Immature natural killer cell (primary cell): ENCODE results near the gene RASSF10. TPM values are rescaled to one million over a fixed set of nuclear protein-coding genes. Genes with fewer than 3 reads are reported as not detected.
A peak's percentile ranks its signal among the peaks of the same experiment; 100 is the strongest.

Source experiments
- DNase-seq, 3 donors: peaks; one replicate each; pipeline ENCODE4 v3.0.0; 2022; ENCODE audit warnings: mixed read lengths in 1 of 3
- H3K27ac Mint-ChIP-seq, 6 donors: one replicate each; pipeline ENCODE4 v1.8.0; 2020; ENCODE audit warnings: mixed read lengths in 6 of 6, mild to moderate bottlenecking in 5 of 6, inconsistent platforms in 4 of 6, moderate library complexity in 3 of 6
- H3K27me3 Mint-ChIP-seq, 3 donors: one replicate each; pipeline ENCODE4 v1.8.0; 2020 to 2021; ENCODE audit warnings: low read depth in 3 of 3, mild to moderate bottlenecking in 3 of 3, mixed read lengths in 3 of 3, moderate library complexity in 3 of 3, inconsistent platforms in 1 of 3
- H3K36me3 Mint-ChIP-seq, 3 donors: one replicate each; pipeline ENCODE4 v1.8.0; 2020; ENCODE audit warnings: mixed read lengths in 3 of 3, inconsistent platforms in 2 of 3, mild to moderate bottlenecking in 2 of 3
- H3K4me1 Mint-ChIP-seq, 2 donors: one replicate each; pipeline ENCODE4 v1.8.0; 2020; ENCODE audit warnings: inconsistent platforms in 2 of 2, mild to moderate bottlenecking in 2 of 2, mixed read lengths in 2 of 2, moderate library complexity in 1 of 2
- H3K4me3 Mint-ChIP-seq, 5 donors: one replicate each; pipeline ENCODE4 v1.8.0; 2020; ENCODE audit warnings: mild to moderate bottlenecking in 5 of 5, mixed read lengths in 5 of 5, inconsistent platforms in 3 of 5, moderate library complexity in 3 of 5
- H3K9me3 Mint-ChIP-seq, 6 donors: one replicate each; pipeline ENCODE4 v1.8.0; 2020; ENCODE audit warnings: mild to moderate bottlenecking in 6 of 6, mixed read lengths in 6 of 6, inconsistent platforms in 4 of 6, moderate library complexity in 3 of 6
- polyA plus RNA-seq, 3 donors: library from polyadenylated mRNA; unstranded; fragments of 300-500 nt; fragmentation: Illumina TruSeq; gene quantifications; one replicate each; pipeline ENCODE4 v1.2.3, GENCODE V29; 2021

Gene RASSF10
- polyA plus RNA-seq, 3 donors from 2014 or later = not detected

- no peak overlapping the region for H3K4me3 Mint-ChIP-seq
- H3K9me3 Mint-ChIP-seq = peaks cover 0 to 5% (median 0%) of the 10 kb centered on the region in 6 donors
- no peaks in the 10 kb centered on the region for H3K4me1 Mint-ChIP-seq
- DNase-seq = no peak
- H3K27ac Mint-ChIP-seq = no peak overlapping the region
- H3K27me3 Mint-ChIP-seq = peaks cover 1 to 20% (median 8%) of the 10 kb centered on the region in 3 donors
- H3K36me3 Mint-ChIP-seq = peaks cover 0 to 4% (median 0%) of the 10 kb centered on the region in 3 donors
Measured at GRCh38 chr11:13000116-13000515, 9.0 kb upstream of the RASSF10 start.

DNA sequence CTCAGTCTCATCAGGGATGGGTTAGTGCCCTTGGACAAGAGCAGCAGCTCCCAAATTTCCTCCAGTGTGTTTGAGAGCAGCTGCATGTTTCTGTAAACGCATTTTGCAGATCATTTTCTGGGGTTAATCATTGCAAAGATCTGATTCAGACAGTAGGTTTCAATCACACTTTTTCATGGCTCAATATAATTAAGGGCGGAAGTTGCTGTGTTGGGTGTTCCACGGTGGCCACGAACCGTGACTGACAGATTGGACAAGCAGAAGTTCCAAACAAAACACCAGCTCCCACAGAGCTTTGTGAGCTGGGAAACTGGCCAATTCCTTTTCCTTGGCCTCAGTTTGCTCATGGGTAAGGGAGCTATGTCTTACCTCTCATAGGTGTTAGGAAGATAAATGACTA lies 8.4 kb upstream of the RASSF10 start:
- Mint-ChIP-seq H3K4me3 (no peak overlapping the region), H3K36me3 (peaks cover 0 to 3% (median 0%) of the 10 kb centered on the region in 3 donors), H3K9me3 (peaks cover 0 to 5% (median 0%) of the 10 kb centered on the region in 6 donors), H3K27me3 (peaks cover 1 to 20% (median 9%) of the 10 kb centered on the region in 3 donors), H3K4me1 (no peaks in the 10 kb centered on the region), H3K27ac (no peak overlapping the region)
- DNase-seq = no peak

GRCh38 chr11:13003736-13004493 lies 5.2 kb upstream of the RASSF10 start:
- no peak for DNase-seq
- no peaks in the 10 kb centered on the region for H3K36me3 Mint-ChIP-seq
- no peak overlapping the region for H3K4me3 Mint-ChIP-seq
- H3K27ac Mint-ChIP-seq = no peak overlapping the region
- no peaks in the 10 kb centered on the region for H3K4me1 Mint-ChIP-seq
- H3K9me3 Mint-ChIP-seq = no peaks in the 10 kb centered on the region
- H3K27me3 Mint-ChIP-seq = peaks cover 3 to 23% (median 13%) of the 10 kb centered on the region in 3 donors

DNA sequence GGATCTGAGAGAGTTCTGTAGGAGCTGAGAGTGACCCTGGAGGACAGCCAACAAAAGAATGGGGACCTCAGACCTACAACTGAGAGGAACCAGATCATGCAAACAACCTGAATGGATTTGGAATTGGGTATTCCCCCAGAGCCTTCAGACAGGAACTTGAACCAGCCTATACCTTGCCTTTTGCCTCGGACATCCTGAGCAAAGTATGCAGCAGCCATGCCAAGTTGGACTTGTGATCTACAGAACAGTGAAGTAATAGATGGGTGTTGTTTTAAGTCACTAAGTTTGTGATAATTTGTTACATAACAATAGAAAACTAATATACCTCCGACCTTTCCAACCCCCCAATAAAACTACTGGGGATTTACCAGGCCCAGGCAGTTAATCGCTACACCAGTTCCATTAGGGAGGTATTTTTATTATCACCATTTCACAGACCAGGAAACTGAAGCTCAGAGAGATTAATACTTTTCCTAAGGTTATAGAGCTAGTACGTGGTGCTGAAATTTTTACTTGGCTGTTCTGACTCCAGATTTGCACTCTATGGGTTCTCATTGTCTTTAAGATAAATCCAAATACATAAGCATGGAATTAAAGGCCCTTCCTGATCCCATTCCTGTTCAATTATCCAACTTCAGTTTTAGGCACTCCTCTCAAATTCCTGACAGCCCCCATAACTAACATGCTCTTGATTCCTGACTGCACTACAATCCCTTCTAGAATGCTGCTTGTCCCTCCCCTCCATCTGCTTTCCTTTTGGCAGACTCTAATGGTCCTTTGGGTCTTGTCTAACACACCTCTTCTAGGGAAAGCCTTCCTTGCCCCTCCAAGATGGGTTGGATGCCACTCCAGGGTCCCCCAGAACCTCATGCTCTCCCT lies 1.7 kb upstream of the RASSF10 start:
- Mint-ChIP-seq H3K27me3 (peaks cover 12 to 26% (median 15%) of the 10 kb centered on the region in 3 donors), H3K4me3 (no peak overlapping the region), H3K9me3 (no peaks in the 10 kb centered on the region), H3K36me3 (no peaks in the 10 kb centered on the region), H3K27ac (no peak overlapping the region), H3K4me1 (no peaks in the 10 kb centered on the region)
- no peak for DNase-seq

DNA sequence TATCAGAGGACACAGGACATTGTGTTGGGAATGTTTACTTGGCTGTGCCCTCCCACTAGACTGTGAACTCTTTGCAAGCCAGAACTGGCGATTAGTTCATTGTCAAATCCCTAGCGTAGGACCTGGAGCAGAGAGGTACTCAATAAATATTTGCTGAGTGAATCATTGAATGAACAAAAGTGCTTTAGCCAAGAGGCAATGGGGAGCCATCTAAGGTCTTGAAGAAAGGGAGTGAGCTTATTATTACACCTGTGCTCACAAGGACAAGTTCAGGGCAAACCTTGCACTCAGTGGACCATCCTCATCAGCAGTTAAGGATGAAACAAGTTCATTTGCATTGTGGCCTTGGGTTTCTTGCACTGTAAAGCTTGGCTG lies 1.1 kb upstream of the RASSF10 start:
- no peak overlapping the region for H3K4me3 Mint-ChIP-seq
- H3K27me3 Mint-ChIP-seq = peaks cover 12 to 23% (median 21%) of the 10 kb centered on the region in 3 donors
- H3K27ac Mint-ChIP-seq = no peak overlapping the region
- no peaks in the 10 kb centered on the region for H3K9me3 Mint-ChIP-seq
- H3K4me1 Mint-ChIP-seq = no peaks in the 10 kb centered on the region
- no peak for DNase-seq
- no peaks in the 10 kb centered on the region for H3K36me3 Mint-ChIP-seq

DNA sequence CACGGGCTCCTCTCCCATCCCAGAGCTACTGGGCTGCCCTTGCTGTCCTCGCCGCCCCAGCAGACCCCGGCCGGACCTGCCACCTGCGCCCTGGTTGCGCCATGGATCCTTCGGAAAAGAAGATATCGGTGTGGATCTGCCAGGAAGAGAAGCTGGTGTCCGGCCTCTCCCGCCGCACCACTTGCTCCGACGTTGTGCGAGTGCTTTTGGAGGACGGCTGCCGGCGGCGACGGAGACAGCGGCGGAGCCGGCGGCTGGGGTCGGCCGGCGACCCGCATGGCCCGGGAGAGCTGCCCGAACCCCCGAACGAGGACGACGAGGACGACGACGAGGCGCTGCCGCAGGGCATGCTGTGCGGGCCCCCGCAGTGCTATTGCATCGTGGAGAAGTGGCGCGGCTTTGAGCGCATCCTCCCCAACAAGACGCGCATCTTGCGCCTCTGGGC lies 382 bp downstream of the RASSF10 start:
- Mint-ChIP-seq H3K27me3 (peaks cover 12 to 20% (median 18%) of the 10 kb centered on the region in 3 donors), H3K4me3 (no peak overlapping the region), H3K36me3 (no peaks in the 10 kb centered on the region), H3K9me3 (no peaks in the 10 kb centered on the region), H3K4me1 (no peaks in the 10 kb centered on the region), H3K27ac (no peak overlapping the region)
- DNase-seq = no peak

DNA sequence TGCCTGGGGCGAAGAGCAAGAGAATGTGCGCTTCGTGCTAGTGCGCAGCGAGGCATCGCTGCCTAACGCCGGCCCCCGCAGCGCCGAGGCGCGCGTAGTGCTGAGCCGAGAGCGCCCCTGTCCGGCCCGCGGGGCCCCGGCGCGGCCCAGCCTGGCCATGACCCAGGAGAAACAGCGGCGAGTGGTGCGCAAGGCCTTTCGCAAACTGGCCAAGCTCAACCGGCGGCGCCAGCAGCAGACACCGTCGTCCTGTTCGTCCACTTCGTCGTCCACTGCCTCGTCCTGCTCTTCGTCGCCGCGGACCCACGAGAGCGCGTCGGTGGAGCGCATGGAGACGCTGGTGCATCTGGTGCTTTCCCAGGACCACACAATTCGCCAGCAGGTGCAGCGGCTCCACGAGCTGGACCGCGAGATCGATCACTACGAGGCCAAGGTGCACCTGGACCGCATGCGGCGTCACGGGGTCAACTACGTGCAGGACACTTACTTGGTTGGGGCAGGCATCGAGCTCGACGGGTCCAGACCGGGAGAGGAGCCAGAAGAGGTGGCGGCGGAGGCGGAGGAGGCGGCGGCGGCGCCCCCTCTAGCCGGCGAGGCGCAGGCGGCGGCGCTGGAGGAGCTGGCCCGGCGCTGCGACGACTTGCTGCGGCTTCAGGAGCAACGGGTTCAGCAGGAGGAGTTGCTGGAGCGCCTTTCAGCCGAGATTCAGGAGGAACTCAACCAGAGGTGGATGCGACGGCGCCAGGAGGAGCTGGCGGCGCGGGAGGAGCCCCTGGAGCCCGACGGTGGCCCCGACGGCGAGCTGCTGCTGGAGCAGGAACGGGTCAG lies 1.0 kb downstream of the RASSF10 start:
- Mint-ChIP-seq H3K27me3 (peaks cover 13 to 21% (median 18%) of the 10 kb centered on the region in 3 donors), H3K4me1 (no peaks in the 10 kb centered on the region), H3K4me3 (no peak overlapping the region), H3K36me3 (no peaks in the 10 kb centered on the region), H3K27ac (no peak overlapping the region), H3K9me3 (no peaks in the 10 kb centered on the region)
- no peak for DNase-seq

- Mint-ChIP-seq H3K9me3 (no peaks in the 10 kb centered on the region), H3K27ac (no peak overlapping the region), H3K4me1 (no peaks in the 10 kb centered on the region), H3K4me3 (peak overlapping the region in 1 of 5 donors; percentile 24), H3K27me3 (peaks cover 15 to 22% (median 17%) of the 10 kb centered on the region in 3 donors), H3K36me3 (no peaks in the 10 kb centered on the region)
- DNase-seq = no peak
Measured at GRCh38 chr11:13010749-13011465, 1.8 kb downstream of the RASSF10 start.

DNA sequence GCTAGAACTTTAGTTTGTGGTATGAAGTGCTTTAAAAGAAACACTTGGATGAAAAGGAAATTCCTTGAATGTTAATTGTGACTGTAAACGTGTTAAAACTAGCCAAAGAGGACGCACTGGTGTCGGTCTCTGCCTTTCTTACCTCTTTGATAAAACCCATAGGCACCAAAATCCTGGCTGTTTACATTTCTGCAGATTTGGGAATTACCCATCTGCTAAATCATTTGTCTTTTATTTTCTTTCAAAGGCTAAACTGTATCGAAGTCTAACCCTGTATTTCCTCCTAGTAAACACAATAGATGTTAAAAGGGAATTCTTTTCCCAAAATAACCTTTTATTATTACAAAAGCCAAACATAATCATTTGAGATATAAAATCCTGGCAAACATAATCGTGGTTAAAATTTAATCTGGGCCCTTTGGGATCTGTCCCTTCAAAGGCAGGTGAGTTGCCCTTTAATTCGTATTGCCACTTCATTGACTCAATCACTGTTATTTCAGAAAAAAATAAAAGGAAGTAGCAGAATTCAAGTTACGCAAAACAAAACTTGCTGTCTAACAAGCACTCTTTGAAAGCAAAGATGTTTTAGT lies 2.4 kb downstream of the RASSF10 start:
- Mint-ChIP-seq H3K36me3 (no peaks in the 10 kb centered on the region), H3K27ac (no peak overlapping the region), H3K9me3 (no peaks in the 10 kb centered on the region), H3K27me3 (peaks cover 17 to 22% (median 21%) of the 10 kb centered on the region in 3 donors), H3K4me1 (no peaks in the 10 kb centered on the region), H3K4me3 (no peak overlapping the region)
- no peak for DNase-seq

DNA sequence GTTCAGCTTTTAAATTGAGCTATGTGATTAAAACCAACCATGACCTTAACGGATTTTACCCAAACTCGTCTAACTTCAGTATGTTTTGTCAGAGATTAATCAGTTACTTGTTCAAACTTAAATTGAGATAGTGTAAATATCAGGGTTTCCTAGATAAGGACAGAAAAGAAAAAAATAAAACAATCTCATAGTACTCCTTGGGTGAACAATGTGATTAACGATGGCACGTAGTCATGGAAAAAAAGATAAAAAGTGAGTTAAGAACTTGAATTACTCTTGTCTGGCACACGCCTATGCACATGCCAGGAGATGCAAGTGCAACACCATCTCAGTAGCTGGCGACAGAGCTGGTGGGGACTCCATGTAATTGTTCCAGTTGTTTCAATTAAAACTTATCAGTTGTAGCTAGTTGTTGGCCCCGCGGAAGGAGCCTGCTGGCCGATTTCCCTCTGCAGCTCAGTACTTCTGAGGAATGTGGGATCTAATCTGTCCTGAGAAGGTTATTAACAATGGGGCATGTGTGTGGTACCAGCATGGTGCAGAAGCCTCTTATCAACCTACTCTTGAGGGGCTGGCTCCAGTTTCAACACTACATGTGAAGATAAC lies 3.0 kb downstream of the RASSF10 start:
- no peak overlapping the region for H3K27ac Mint-ChIP-seq
- H3K9me3 Mint-ChIP-seq = no peaks in the 10 kb centered on the region
- no peak for DNase-seq
- H3K4me3 Mint-ChIP-seq = no peak overlapping the region
- H3K36me3 Mint-ChIP-seq = no peaks in the 10 kb centered on the region
- peaks cover 17 to 19% (median 18%) of the 10 kb centered on the region in 3 donors for H3K27me3 Mint-ChIP-seq
- H3K4me1 Mint-ChIP-seq = no peaks in the 10 kb centered on the region

DNA sequence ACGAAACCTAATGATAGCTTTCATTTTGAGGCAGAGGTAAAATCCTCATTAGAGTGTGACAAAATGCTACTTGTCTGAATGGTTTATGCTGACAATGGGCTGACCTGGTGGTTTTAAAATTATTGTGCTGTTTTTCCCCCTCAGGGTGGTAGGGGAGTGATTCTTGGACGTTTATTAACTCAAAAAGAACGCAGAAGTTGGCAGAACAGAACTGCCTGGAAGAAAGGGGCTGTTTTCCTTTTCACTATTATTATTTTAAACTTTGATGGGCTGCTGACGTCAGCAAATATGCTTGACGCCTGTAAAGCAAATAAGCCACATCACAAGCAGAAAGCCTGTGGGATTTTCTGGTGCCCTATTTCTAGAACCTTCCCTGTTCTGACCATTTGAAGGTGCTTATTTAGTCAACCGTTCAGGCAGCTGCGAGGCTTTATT lies 4.0 kb downstream of the RASSF10 start:
- Mint-ChIP-seq H3K9me3 (no peaks in the 10 kb centered on the region), H3K4me1 (no peaks in the 10 kb centered on the region), H3K4me3 (no peak overlapping the region), H3K27ac (no peak overlapping the region), H3K27me3 (peaks cover 15 to 19% (median 16%) of the 10 kb centered on the region in 3 donors), H3K36me3 (no peaks in the 10 kb centered on the region)
- no peak for DNase-seq

DNA sequence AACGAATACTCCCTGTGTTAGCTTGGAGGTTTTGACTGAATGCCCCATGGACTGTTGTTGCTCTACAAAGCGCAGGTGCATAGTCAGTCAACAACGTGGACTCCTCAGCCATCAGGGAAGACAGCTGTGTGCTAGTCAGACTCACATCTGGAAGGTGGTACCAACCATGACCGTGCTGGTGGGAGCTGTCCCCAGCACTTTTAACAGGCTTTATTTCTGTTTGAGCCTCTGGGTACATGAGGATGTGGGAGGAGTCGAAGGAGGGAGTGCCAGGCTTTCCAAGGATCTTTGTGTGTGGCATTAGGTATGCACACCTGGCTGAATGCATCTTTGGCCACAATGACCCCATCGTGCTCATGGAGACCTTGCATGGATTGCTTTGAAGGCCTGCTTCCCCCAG lies 6.6 kb downstream of the RASSF10 start:
- no peak overlapping the region for H3K4me3 Mint-ChIP-seq
- H3K27me3 Mint-ChIP-seq = peaks cover 12 to 18% (median 16%) of the 10 kb centered on the region in 3 donors
- no peaks in the 10 kb centered on the region for H3K36me3 Mint-ChIP-seq
- no peaks in the 10 kb centered on the region for H3K9me3 Mint-ChIP-seq
- H3K27ac Mint-ChIP-seq = no peak overlapping the region
- no peaks in the 10 kb centered on the region for H3K4me1 Mint-ChIP-seq
- no peak for DNase-seq
